ENCODE results near the gene COQ4. TPM values are rescaled to one million over a fixed set of nuclear protein-coding genes. Genes with fewer than 3 reads are reported as not detected.
A peak's percentile ranks its signal among the peaks of the same experiment; 100 is the strongest.
"Not testable (repeated sequence)": the region's sequence is repeated elsewhere in the genome, so short reads cannot be mapped to it uniquely, and the experiment has no call there.

Gene COQ4
- total RNA-seq, 1 donor from 2014 or later, result 58.5 TPM

GRCh38 chr9:128276574-128277270 lies 45.9 kb upstream of the COQ4 start:
- H3K4me1 Mint-ChIP-seq (ENCODE audit: unreplicated experiment), result peaks cover 32% of the 10 kb centered on the region
- no peak for DNase-seq (ENCODE audit: extremely low spot score, unreplicated experiment)
- no peak for TF ChIP-seq CTCF (conservative IDR thresholded peaks at IDR 0.05)
- H3K27me3 Mint-ChIP-seq, result no peaks in the 10 kb centered on the region
- peaks cover 15% of the 10 kb centered on the region for H3K36me3 Mint-ChIP-seq
- H3K27ac Mint-ChIP-seq, result peak overlapping the region; percentile 85
- H3K9me3 Mint-ChIP-seq, result no peaks in the 10 kb centered on the region
- peak overlapping the region; percentile 94 for H3K4me3 Mint-ChIP-seq

- H3K27me3 Mint-ChIP-seq; H3K9me3 Mint-ChIP-seq; H3K27ac Mint-ChIP-seq; DNase-seq (ENCODE audit: extremely low spot score, unreplicated experiment): not testable (repeated sequence)
- peak overlapping the region; percentile 76 for H3K4me3 Mint-ChIP-seq
- peaks cover 26% of the 10 kb centered on the region for H3K4me1 Mint-ChIP-seq (ENCODE audit: unreplicated experiment)
- peaks cover 10% of the 10 kb centered on the region for H3K36me3 Mint-ChIP-seq
Observed at GRCh38 chr9:128279088-128280073, 43.3 kb upstream of the COQ4 start.

- Mint-ChIP-seq H3K27ac (no peak overlapping the region), H3K4me1 (ENCODE audit: unreplicated experiment) (peaks cover 21% of the 10 kb centered on the region), H3K36me3 (peaks cover 6% of the 10 kb centered on the region), H3K4me3 (no peak overlapping the region), H3K27me3 (no peaks in the 10 kb centered on the region), H3K9me3 (no peaks in the 10 kb centered on the region)
- TF ChIP-seq CTCF (conservative IDR thresholded peaks at IDR 0.05), result no peak
- no peak for DNase-seq (ENCODE audit: extremely low spot score, unreplicated experiment)
Observed at GRCh38 chr9:128280084-128280622, 42.5 kb upstream of the COQ4 start.

- H3K36me3 Mint-ChIP-seq, result peaks cover 6% of the 10 kb centered on the region
- H3K27ac Mint-ChIP-seq, result no peak overlapping the region
- no peak for TF ChIP-seq CTCF (conservative IDR thresholded peaks at IDR 0.05)
- no peak for DNase-seq (ENCODE audit: extremely low spot score, unreplicated experiment)
- no peaks in the 10 kb centered on the region for H3K27me3 Mint-ChIP-seq
- H3K4me3 Mint-ChIP-seq, result no peak overlapping the region
- peaks cover 12% of the 10 kb centered on the region for H3K4me1 Mint-ChIP-seq (ENCODE audit: unreplicated experiment)
- H3K9me3 Mint-ChIP-seq, result no peaks in the 10 kb centered on the region
Observed at GRCh38 chr9:128282500-128282899, 40.1 kb upstream of the COQ4 start.

- H3K27ac Mint-ChIP-seq, result no peak overlapping the region
- DNase-seq (ENCODE audit: extremely low spot score, unreplicated experiment), result no peak
Observed at GRCh38 chr9:128285033-128285784, 37.4 kb upstream of the COQ4 start.

More at GRCh38 chr9:128285033-128285784, 37.4 kb upstream of the COQ4 start:
- no peak for TF ChIP-seq CTCF (conservative IDR thresholded peaks at IDR 0.05)
- no peaks in the 10 kb centered on the region for H3K4me1 Mint-ChIP-seq (ENCODE audit: unreplicated experiment)
- H3K27me3 Mint-ChIP-seq, result no peaks in the 10 kb centered on the region
- H3K4me3 Mint-ChIP-seq, result no peak overlapping the region
- H3K9me3 Mint-ChIP-seq, result no peaks in the 10 kb centered on the region
- peaks cover 8% of the 10 kb centered on the region for H3K36me3 Mint-ChIP-seq
